GM08714 (cell line): ENCODE data around the gene LACTBL1.

Source experiments
- H3K4me3 ChIP-seq: fragments of 200-500 bp; sonication (Bioruptor generic); 2 replicates; pipeline ENCODE4 v1.5.1; 2014; ENCODE audit warnings: mild to moderate bottlenecking, low read length, inconsistent platforms
- ZNF274 ChIP-seq: IDR thresholded peaks from 2 replicates; pipeline ENCODE4 v1.6.1; 2012; ENCODE audit warnings: mild to moderate bottlenecking, low read depth, low read length

The LACTBL1 gene

GRCh38 chr1:22936681-22937080 lies 36.0 kb downstream of the LACTBL1 start:
- H3K4me3 ChIP-seq = no peak overlapping the region
- TF ChIP-seq ZNF274 = no peak

- TF ChIP-seq ZNF274 = no peak
- no peak overlapping the region for H3K4me3 ChIP-seq
These were observed 37.2 kb downstream of the LACTBL1 start for GRCh38 chr1:22935433-22935832.

- H3K4me3 ChIP-seq = no peak overlapping the region
- TF ChIP-seq ZNF274 = no peak
These were observed 39.7 kb downstream of the LACTBL1 start for GRCh38 chr1:22932803-22933470.

- H3K4me3 ChIP-seq = no peak overlapping the region
- no peak for TF ChIP-seq ZNF274
These were observed 42.3 kb downstream of the LACTBL1 start for GRCh38 chr1:22930240-22930912.

GRCh38 chr1:22925111-22925510 lies 47.6 kb downstream of the LACTBL1 start:
- TF ChIP-seq ZNF274 = no peak

GRCh38 chr1:22922640-22923039 lies 50.0 kb downstream of the LACTBL1 start:
- H3K4me3 ChIP-seq = no peak overlapping the region
- TF ChIP-seq ZNF274 = no peak

More at GRCh38 chr1:22925111-22925510, 47.6 kb downstream of the LACTBL1 start:
- no peak overlapping the region for H3K4me3 ChIP-seq

GRCh38 chr1:22921452-22922126 lies 51.1 kb downstream of the LACTBL1 start:
- H3K4me3 ChIP-seq = no peak overlapping the region
- TF ChIP-seq ZNF274 = no peak

- no peak for TF ChIP-seq ZNF274
- no peak overlapping the region for H3K4me3 ChIP-seq
These were observed 51.8 kb downstream of the LACTBL1 start for GRCh38 chr1:22920734-22921451.

GRCh38 chr1:22920026-22920733 lies 52.5 kb downstream of the LACTBL1 start:
- no peak for TF ChIP-seq ZNF274
- no peak overlapping the region for H3K4me3 ChIP-seq

- H3K4me3 ChIP-seq = no peak overlapping the region
- no peak for TF ChIP-seq ZNF274
These were observed 53.2 kb downstream of the LACTBL1 start for GRCh38 chr1:22919341-22920025.

- no peak for TF ChIP-seq ZNF274
- H3K4me3 ChIP-seq = no peak overlapping the region
These were observed 54.0 kb downstream of the LACTBL1 start for GRCh38 chr1:22918644-22919043.

GRCh38 chr1:22917989-22918388 lies 54.7 kb downstream of the LACTBL1 start:
- no peak for TF ChIP-seq ZNF274
- no peak overlapping the region for H3K4me3 ChIP-seq

GRCh38 chr1:22916471-22916820 lies 56.2 kb downstream of the LACTBL1 start:
- no peak for TF ChIP-seq ZNF274
- no peak overlapping the region for H3K4me3 ChIP-seq

GRCh38 chr1:22915816-22916470 lies 56.7 kb downstream of the LACTBL1 start:
- no peak for TF ChIP-seq ZNF274
- H3K4me3 ChIP-seq = no peak overlapping the region
